Type B pancreatic cell (in vitro differentiated cells): Measurements from ENCODE around the gene PLA2G2A. TPM values are rescaled to one million over a fixed set of nuclear protein-coding genes. Genes with fewer than 3 reads are reported as not detected.
"Not testable (repeated sequence)": the region's sequence is repeated elsewhere in the genome, so short reads cannot be mapped to it uniquely, and the experiment has no call there.

Experiments
- DNase-seq: peaks from one replicate; pipeline ENCODE4 v3.0.0; 2021; ENCODE audit warnings: mixed read lengths; ENCODE audit not compliant: unreplicated experiment; ENCODE audit errors: extremely low spot score
- H3K27ac Mint-ChIP-seq: 2 replicates; pipeline ENCODE4 v1.8.0; 2021; ENCODE audit warnings: mild to moderate bottlenecking, mixed read lengths
- H3K27me3 Mint-ChIP-seq: 2 replicates; pipeline ENCODE4 v1.8.0; 2021; ENCODE audit warnings: mixed read lengths
- H3K36me3 Mint-ChIP-seq: 2 replicates; pipeline ENCODE4 v1.8.0; 2021; ENCODE audit warnings: mixed read lengths
- H3K4me1 Mint-ChIP-seq: one replicate; pipeline ENCODE4 v1.8.0; 2021; ENCODE audit warnings: mixed read lengths; ENCODE audit not compliant: unreplicated experiment
- H3K4me3 Mint-ChIP-seq: 2 replicates; pipeline ENCODE4 v1.8.0; 2021; ENCODE audit warnings: mild to moderate bottlenecking, mixed read lengths
- H3K9me3 Mint-ChIP-seq: 2 replicates; pipeline ENCODE4 v1.8.0; 2021; ENCODE audit warnings: mixed read lengths
- CTCF ChIP-seq: fragments of 200-600 bp; sonication (generic); conservative IDR thresholded peaks from 2 replicates; pipeline ENCODE4 v1.5.0; 2021; ENCODE audit warnings: antibody characterized with exemption, mild to moderate bottlenecking
- total RNA-seq: library from RNA; stranded (reverse); gene quantifications from 2 replicates; pipeline ENCODE4 v1.2.1, GENCODE V29; 2021; ENCODE audit warnings: low replicate concordance

PLA2G2A gene
- total RNA-seq, 1 donor from 2014 or later = 53.2 TPM

GRCh38 chr1:19988267-19989006, 9.0 kb upstream of the PLA2G2A start:
- Mint-ChIP-seq H3K4me3 (no peak overlapping the region), H3K4me1 (no peaks in the 10 kb centered on the region), H3K27ac (no peak overlapping the region), H3K27me3 (peaks cover 49% of the 10 kb centered on the region), H3K36me3 (no peaks in the 10 kb centered on the region), H3K9me3 (no peaks in the 10 kb centered on the region)
- no peak for TF ChIP-seq CTCF
- DNase-seq = no peak

GRCh38 chr1:19987719-19988118, 8.3 kb upstream of the PLA2G2A start:
- Mint-ChIP-seq H3K4me1 (no peaks in the 10 kb centered on the region), H3K27ac (no peak overlapping the region), H3K27me3 (peaks cover 48% of the 10 kb centered on the region), H3K9me3 (no peaks in the 10 kb centered on the region), H3K4me3 (no peak overlapping the region), H3K36me3 (no peaks in the 10 kb centered on the region)
- no peak for DNase-seq
- no peak for TF ChIP-seq CTCF

GRCh38 chr1:19984409-19985016, 5.1 kb upstream of the PLA2G2A start:
- H3K36me3 Mint-ChIP-seq, H3K4me3 Mint-ChIP-seq, H3K27ac Mint-ChIP-seq, H3K9me3 Mint-ChIP-seq: not testable (repeated sequence)
- Mint-ChIP-seq H3K27me3 (peaks cover 43% of the 10 kb centered on the region), H3K4me1 (peaks cover 10% of the 10 kb centered on the region)
- peak; percentile 48 for DNase-seq

- Mint-ChIP-seq H3K9me3 (no peaks in the 10 kb centered on the region), H3K4me1 (peaks cover 10% of the 10 kb centered on the region)
Measured at GRCh38 chr1:19981507-19982312, 2.3 kb upstream of the PLA2G2A start.

GRCh38 chr1:19981170-19981506, 1.7 kb upstream of the PLA2G2A start:
- DNase-seq = no peak
- no peak for TF ChIP-seq CTCF
- H3K4me1 Mint-ChIP-seq = peaks cover 10% of the 10 kb centered on the region
- H3K9me3 Mint-ChIP-seq = no peaks in the 10 kb centered on the region
- H3K27ac Mint-ChIP-seq = peak overlapping the region; percentile 64
- H3K27me3 Mint-ChIP-seq = peaks cover 39% of the 10 kb centered on the region
- no peak overlapping the region for H3K4me3 Mint-ChIP-seq
- H3K36me3 Mint-ChIP-seq = no peaks in the 10 kb centered on the region

More at GRCh38 chr1:19981507-19982312, 2.3 kb upstream of the PLA2G2A start:
- H3K27ac Mint-ChIP-seq = peak overlapping the region; percentile 64
- no peak for DNase-seq
- H3K27me3 Mint-ChIP-seq = peaks cover 35% of the 10 kb centered on the region
- no peak overlapping the region for H3K4me3 Mint-ChIP-seq
- H3K36me3 Mint-ChIP-seq = no peaks in the 10 kb centered on the region
- no peak for TF ChIP-seq CTCF

- H3K27me3 Mint-ChIP-seq = peaks cover 44% of the 10 kb centered on the region
- H3K4me1 Mint-ChIP-seq = peaks cover 10% of the 10 kb centered on the region
- no peaks in the 10 kb centered on the region for H3K9me3 Mint-ChIP-seq
- peak overlapping the region; percentile 76 for H3K27ac Mint-ChIP-seq
- DNase-seq = no peak
- no peak for TF ChIP-seq CTCF
- no peak overlapping the region for H3K4me3 Mint-ChIP-seq
- no peaks in the 10 kb centered on the region for H3K36me3 Mint-ChIP-seq
Measured at GRCh38 chr1:19980314-19980713, 896 bp upstream of the PLA2G2A start.
